GM21423 (cell line): ENCODE results near the gene CHTF18.

ENCODE experiments used
- ATAC-seq: cut with Tn5 transposase; IDR thresholded peaks from one replicate; pipeline ENCODE4 v1.9.1; 2021; ENCODE audit warnings: mild to moderate bottlenecking, moderate library complexity; ENCODE audit not compliant: unreplicated experiment

The CHTF18 gene

DNA sequence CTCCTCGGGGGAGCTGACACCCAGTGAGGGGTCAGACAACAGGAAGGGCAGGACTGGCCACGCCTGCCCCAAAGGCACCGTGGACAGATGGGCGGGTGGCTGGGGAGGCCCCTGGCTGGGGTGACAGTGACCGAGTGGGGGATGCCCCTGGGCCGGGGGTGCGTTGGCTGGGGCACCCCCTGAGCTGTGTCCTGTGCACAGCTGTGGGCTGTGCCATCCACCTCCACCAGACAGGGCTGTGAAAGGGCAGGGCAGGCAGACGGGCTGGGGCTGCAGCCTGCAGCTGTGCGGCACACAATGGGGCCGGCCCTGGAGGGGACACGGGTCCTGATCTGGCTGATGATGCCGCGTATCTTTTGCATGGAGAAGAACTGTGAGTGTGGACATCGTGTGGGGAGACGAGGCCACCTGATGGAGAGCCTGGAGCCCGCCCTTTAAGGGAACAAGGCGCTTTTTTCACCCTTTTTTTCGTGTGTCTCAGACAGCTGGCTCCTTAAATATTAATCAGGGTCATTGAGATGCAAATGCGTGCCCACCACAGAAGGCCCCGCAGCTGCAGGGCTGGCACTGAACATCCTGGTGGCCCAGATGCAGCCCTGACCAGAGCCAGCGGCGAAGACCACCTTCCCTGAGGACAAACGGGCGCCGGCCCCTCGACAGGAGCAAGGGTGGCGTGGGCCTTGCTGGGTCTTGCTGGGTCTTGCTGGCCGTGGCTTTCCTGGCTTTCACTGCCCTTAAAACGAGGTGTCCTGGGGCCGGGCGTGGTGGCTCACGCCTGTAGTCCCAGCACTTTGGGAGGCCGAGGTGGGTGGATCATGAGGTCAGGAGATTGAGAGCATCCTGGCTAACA lies 54.5 kb downstream of the CHTF18 start:
- ATAC-seq, result no peak

DNA sequence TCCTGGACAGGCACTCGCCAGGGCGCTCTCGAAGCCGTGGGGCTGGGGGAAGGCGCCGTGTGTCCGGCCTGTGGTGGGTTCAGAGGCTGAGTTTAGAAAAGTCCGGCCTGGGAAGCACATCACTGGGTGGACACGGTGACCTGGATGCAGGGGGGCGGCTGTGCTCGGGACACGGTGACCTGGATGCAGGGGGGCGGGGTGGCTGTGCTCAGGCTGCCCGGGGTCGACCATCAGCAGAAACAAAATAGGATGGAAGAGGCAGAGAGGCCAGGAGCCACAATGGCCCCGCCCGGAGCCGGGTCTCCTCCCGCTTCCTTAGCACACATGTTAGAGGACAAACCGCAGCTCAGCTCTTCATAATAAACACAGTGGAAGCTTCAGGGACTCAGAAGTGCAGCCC lies 55.4 kb downstream of the CHTF18 start:
- no peak for ATAC-seq

DNA sequence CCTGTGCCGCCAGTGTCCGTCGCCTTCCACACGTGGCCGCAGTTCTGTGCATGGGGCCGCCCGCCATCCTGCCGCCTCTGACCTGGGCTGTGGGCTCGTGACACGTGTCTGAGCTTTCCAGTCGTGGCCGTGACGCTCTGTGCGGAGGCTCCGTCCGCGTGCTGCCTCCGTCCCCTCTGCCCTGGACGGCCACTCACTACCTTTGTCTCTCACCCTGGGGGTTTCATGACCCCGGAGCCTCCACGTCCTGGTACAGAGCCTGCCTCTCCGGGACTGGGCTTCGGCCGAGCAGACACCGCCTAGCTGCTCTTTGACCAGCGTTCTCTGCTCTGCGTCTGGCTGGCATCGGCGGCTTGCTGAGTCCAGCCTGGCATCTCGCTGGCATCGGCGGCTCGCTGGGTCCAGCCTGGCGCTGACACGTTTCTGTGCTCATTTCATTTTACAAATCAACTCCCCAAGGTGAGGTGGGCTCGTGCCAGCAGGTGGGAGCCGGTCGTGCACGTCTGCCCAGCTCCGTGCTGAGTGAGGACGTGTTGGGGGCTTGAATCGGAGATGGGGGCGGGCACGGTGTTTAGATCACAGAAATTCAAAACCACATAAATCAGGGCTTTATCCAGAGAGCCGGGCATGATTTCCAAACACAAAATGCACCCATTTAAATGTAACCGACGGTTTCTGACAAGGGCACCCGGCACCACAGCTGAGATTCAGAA lies 56.4 kb downstream of the CHTF18 start:
- ATAC-seq, result no peak

- ATAC-seq, result no peak
These were observed 56.9 kb downstream of the CHTF18 start for GRCh38 chr16:845351-845745.

- no peak for ATAC-seq
These were observed 58.7 kb downstream of the CHTF18 start for GRCh38 chr16:847151-847550.
